Dedifferentiated amniotic fluid mesenchymal stem cell (primary cell): ENCODE data around the gene OLR1.
"Not testable (repeated sequence)": the region's sequence is repeated elsewhere in the genome, so short reads cannot be mapped to it uniquely, and the experiment has no call there.

Experiments used
- DNase-seq: peaks from one replicate; pipeline ENCODE4 v3.0.0-alpha.2; 2016; ENCODE audit errors: extremely low spot score

The OLR1 gene

GRCh38 chr12:10190558-10191388 lies 18.8 kb upstream of the OLR1 start:
- DNase-seq, result peak; percentile 69

DNA sequence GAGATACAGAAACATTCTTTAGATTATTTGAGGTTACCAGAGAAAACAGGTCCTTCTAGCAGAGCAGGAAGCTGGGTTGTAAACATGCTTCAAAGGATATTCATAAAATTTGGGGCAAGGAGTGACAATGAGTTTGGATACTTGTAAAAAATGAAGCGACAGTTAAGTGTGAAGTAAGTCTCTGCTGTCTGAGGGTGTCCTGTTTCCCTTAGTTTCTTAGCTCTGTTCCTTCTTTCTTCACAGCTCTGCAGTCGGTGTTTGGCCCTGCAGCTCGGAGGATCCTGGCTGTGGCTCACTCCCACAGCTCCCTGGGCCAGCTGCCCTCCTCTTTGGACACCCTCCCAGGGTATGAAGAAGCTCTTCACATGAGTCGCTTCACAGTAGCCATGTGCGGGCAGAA lies 17.7 kb upstream of the OLR1 start:
- no peak for DNase-seq

DNA sequence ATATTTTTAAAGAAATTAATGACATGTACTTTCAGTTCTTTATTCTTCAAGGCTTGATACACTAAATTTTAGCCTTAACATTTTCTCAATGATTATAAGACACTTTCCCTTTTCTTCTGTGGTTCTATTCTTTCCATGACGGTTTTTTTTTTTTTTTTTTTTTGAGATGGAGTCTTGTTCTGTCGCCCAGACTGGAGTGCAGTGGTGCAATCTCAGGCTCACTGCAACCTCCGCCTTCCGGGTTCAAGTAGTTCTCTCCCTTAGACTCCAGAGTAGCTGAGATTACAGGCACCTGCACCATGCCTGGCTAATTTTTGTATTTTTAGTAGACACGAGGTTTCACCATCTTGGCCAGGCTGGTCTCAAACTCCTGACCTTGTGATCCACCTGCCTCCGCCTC lies 15.0 kb upstream of the OLR1 start:
- DNase-seq, result not testable (repeated sequence)

- no peak for DNase-seq
Measured at GRCh38 chr12:10186299-10186698, 14.4 kb upstream of the OLR1 start.

DNA sequence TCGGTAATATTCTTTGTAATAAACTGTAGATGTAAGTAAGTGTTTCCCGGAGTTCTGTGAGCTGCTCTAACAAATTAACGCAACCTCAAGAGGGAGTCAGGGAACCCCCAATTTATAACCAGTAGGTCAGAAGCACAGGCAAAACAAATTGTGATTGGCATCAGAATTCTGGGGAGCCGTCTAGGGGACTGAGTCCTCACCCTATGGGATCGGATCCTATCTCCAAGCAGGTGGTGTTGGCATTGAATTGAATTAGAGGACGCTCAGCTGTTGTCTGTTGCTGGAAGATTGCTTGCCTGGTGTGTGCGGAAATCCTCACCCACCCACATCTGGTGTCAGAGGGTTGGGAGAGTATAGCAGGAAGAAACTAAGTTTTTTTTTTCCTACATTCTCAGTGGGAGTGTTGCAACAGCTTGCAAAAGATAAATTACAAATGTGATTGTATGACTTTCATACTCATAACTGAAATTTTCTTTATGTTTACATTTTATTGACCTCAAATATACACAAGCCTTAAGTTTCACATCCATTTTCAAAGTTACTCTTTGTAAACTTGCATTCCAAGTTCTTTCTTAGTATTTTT lies 12.4 kb upstream of the OLR1 start:
- DNase-seq, result peak; percentile 80

DNA sequence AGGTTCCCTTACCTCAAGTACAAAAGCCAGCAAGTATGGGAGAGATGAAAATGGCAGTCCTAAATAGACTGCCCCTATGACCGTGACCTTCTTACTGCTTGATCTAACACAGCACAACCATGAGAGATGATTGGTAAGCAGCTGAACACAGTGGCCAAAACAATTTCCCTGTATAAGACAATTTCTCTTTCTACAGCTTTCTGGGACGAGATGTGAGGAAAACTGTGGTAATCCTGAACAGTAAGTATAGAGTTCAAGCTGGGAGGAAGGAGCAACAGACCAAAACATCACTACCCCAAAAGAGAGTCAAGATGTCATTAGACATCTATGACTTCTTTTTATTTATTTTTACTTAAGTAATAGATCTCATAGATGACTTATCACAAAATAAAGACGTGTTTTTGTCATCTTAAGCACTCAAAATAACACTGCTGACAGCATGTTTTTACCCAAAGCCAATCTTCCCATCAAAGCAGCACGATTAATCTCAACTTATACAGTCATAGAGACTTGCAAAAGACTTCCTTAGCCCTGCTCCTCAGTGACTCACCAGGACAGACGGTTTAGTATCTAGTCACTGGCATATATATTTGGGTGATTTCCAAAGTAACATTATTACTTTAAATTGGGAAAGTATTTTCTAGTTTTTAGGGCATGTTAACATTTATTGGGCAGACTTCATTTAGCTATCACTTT lies 10.6 kb upstream of the OLR1 start:
- peak; percentile 35 for DNase-seq

- DNase-seq, result no peak
Measured at GRCh38 chr12:10179776-10180181, 7.8 kb upstream of the OLR1 start.

GRCh38 chr12:10178821-10179220 lies 6.9 kb upstream of the OLR1 start, which contains the start of gene TMEM52B:
Gene TMEM52B (plus strand): TSS chr12:10179032. CDS start chr12:10179575, 543 bp downstream.
- no peak for DNase-seq

GRCh38 chr12:10175846-10176636 lies 4.1 kb upstream of the OLR1 start:
- DNase-seq, result no peak

DNA sequence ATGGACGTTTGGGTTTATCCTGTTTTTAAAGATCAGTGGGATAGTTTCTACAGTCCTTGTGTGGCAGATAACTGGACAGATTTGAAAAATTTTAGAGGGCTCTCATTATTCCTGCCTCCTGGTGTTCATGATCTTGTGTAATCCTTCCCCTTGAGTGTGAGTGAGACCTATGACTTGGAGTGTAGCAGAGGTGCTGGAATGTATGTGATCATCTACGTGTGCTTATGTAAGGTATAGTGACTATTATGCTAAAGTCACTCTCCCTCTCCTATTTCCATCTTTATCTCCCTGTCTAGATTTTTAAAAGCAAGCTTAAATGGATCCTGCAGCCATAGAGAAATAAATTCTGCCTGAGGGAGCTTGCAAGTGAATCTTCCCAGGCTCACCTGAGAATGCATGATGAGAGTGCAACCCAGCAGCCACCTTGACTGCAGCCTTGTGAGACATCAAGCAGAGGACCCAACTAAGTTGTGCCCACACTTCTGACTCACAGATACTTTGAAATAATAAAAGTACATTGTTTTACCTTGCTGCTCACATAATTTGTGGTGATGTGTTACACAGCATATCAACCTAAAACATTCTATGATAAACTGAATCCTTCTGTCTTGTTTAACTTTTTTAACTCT lies 3.2 kb upstream of the OLR1 start:
- no peak for DNase-seq

- no peak for DNase-seq
Measured at GRCh38 chr12:10170216-10170615, 1.7 kb downstream of the OLR1 start.

GRCh38 chr12:10169104-10169503 lies 2.8 kb downstream of the OLR1 start:
- DNase-seq, result peak; percentile 32

DNA sequence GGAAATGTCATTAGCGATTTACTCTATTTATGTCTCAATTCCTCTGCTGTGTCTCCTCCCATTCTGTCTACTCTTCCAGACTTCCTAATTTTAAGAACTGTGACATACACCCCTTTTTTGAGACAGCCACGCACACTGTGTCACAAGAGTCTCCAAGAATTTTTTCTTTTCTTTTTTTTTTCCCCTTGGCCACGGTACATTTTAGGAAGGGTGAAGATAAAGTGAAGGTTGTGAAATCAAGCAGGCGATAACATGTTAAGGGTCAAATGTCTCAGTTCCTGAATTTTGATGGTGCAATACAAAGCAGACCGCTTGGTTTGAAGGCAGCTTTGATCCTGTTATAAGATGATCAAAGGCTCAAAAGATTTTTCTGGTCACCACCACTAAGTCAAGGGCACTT lies 4.3 kb downstream of the OLR1 start:
- no peak for DNase-seq

GRCh38 chr12:10165421-10165820 lies 6.5 kb downstream of the OLR1 start:
- DNase-seq, result no peak

- DNase-seq, result no peak
Measured at GRCh38 chr12:10163084-10163483, 8.8 kb downstream of the OLR1 start.

DNA sequence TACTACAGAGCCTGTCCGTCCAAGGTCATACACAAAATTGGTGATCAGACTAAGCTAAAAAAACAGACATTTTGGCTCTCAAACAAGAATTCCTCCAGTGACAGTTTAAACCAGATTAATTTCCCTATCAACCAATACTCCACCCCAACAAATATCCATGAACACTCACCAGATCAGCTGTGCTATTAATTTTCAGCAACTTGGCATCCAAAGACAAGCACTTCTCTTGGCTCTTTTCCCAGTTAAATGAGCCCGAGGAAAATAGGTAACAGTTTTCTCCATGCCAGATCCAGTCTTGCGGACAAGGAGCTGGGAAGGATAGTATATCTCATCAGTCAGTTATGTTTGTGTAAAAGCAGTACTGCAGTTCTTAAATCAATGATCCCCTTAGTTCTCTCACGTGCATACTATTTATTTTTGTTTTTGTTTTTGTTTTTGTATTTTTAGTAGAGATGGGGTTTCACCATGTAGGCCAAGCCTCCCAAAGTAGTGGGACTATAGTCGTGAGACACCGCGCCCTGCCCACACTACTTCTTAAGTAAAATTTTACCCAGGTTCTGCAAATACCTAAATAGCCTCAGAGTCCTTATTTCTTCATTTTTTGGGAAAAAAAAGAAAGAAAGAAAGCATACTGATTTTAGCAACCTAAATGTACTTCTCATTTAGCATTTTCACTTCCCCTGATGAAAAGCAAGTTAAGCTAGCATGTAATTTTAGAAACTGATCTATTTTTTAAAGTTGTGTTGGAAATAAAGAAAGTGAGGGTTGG lies 11.1 kb downstream of the OLR1 start:
- no peak for DNase-seq

DNA sequence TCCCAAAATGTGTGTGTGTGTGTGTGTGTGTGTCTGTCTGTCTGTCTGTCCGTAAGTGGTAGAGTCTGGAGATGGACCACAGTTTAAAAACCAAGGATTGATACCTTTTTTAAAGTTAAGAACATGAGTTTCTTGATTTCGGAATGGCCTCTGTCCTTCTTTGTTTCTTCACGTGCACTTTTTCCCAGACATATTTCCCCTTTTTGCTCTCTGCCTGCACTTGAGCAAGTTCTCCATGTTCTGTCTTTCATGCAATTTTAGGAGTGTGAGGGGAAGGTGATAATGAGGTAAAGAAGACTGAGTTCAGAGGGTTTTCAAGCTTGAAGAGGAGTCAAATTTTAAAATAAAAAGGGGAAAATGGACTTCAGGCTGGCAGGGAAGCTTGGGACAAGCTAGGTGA lies 12.7 kb downstream of the OLR1 start:
- no peak for DNase-seq

DNA sequence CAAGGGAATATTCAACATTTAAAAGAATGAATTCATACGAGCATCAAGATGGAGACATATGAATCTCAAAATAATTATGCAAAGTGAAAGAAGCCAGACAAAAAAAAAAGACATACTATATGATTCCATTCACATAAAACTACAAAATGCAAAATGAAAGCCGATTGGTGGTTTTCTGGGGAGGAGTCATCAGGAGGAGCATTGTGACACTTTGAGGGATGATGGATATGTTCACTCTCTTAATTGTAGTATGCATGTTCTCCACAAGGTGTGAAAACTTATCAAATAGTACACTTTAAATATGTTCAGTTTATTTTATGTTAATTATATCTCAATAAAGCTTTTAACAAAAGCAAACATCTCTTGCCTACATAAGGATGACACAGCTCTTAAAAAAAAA lies 13.5 kb downstream of the OLR1 start:
- DNase-seq, result no peak

DNA sequence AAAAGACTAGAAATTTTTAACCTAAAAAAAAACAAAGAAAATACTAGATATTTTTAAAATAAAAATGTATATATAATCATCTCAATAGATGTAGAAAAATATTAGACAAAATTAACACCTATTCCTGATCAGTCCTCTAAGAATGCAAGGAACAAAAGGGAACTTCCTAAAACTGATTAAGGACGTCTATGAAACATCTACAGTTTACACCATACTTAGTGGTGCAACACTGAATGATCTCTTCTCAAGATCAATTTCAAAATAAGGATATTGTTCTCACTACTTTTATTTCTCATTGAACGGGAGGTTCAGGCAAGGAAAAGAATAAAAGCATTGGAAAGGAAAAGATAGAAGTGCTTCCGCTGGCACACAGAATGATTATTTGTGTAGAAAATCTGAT lies 16.0 kb downstream of the OLR1 start:
- no peak for DNase-seq

DNA sequence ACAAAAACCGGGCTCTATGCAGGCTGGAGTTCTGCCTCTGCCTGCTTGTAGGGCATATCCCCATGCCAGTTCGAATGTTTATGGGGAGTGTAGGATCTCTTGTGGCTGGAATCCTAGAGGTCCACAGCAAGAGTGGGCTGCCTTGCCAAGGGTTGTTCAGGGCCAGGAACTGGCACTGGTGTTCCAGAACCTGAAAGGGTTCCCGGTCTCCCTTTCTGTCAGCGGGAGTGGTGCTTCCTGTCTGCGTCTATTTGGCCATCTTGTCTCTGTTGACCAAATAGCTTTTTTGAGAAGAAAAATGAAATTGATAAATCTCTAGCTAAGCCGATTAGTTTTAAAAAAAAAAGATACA lies 17.8 kb downstream of the OLR1 start:
- no peak for DNase-seq
